Right lobe of liver (tissue), 6 donors: Measurements from ENCODE around the gene PDE1C. TPM values are rescaled to one million over a fixed set of nuclear protein-coding genes. Genes with fewer than 3 reads are reported as not detected.

Experiments
- ATAC-seq, 4 donors: fragments of 200-7000 bp; cut with Tn5 transposase; one replicate each; pipeline ENCODE4 v1.9.1; 2020; ENCODE audit warnings: mild to moderate bottlenecking in 4 of 4, moderate library complexity in 4 of 4
- DNase-seq, 3 donors: peaks; one replicate each; pipeline ENCODE4 v3.0.0-alpha.2; 2020
- H3K27ac ChIP-seq, 3 donors: fragments of 200-600 bp; one replicate each; pipeline ENCODE4 v1.8.0; 2022
- H3K27me3 ChIP-seq, 2 donors: fragments of 200-600 bp; one replicate each; pipeline ENCODE4 v1.8.0; 2022
- H3K36me3 ChIP-seq, 4 donors: fragments of 200-600 bp; sonication (generic) in 1 of 4; one replicate each; pipeline versions ENCODE4 v1.5.1 to v1.8.0; 2017 to 2022; ENCODE audit warnings: control low read depth in 1 of 4
- H3K4me1 ChIP-seq, 4 donors: fragments of 200-600 bp; sonication (generic) in 1 of 4; one replicate each; pipeline versions ENCODE4 v1.5.1 to v1.8.0; 2017 to 2022; ENCODE audit warnings: control low read depth in 1 of 4
- H3K4me3 ChIP-seq, 3 donors: fragments of 200-600 bp; one replicate each; pipeline ENCODE4 v1.8.0; 2022
- H3K9me3 ChIP-seq, 4 donors: fragments of 200-600 bp; sonication (generic) in 1 of 4; one replicate each; pipeline versions ENCODE4 v1.5.1 to v1.8.0; 2017 to 2022; ENCODE audit warnings: control low read depth in 1 of 4
- CTCF ChIP-seq, 4 donors: fragments of 200-600 bp in 3 of 4; fragments of 450-650 bp in 1 of 4; IDR thresholded peaks; one replicate each; pipeline versions ENCODE4 v1.5.1 to v1.8.0; 2016 to 2022; ENCODE audit warnings: antibody characterized with exemption in 4 of 4, mild to moderate bottlenecking in 2 of 4
- POLR2A ChIP-seq: fragments of 450-650 bp; IDR thresholded peaks from one replicate; pipeline ENCODE4 v1.6.1; 2017; ENCODE audit warnings: antibody characterized with exemption, mild to moderate bottlenecking
- WGBS: methylation state at CpG from one replicate; pipeline ENCODE4 v1.1.6; 2018; ENCODE audit warnings: low coverage, low lambda C conversion rate; ENCODE audit not compliant: insufficient coverage; ENCODE audit errors: missing lambda C conversion rate; 5-methylcytosine and 5-hydroxymethylcytosine counted together
- intact Hi-C, 2 donors: fragments of 100-400 bp; cut with DNase I; formaldehyde crosslinking; loops; one replicate each; pipeline versions ENCODE4 v1.11.2 to v1.14.1; 2022
- total RNA-seq, 6 experiments: library from RNA; depleted of rRNA in 2 of 6; stranded (reverse); fragments of >200 nt in 2 of 6; fragmentation: NEBNext Ultra II Directional in 3 of 6; extraction: Animal tissue kit (Norgen Biotek cat#: 25700) in 3 of 6; gene quantifications; one replicate each; pipeline versions ENCODE4 v1.1.0 to v1.2.4, GENCODE V29; 2016 to 2023
- donor health status: DM: no; HTN: yes; CAD: no.
- donor health status: DM: no; HTN: no; CAD: no.
- donor health status: DM: no; HTN: no; CAD: no.
- donor health status: DM: no; HTN: yes; CAD: no.
- donor health status: DM: no; HTN: yes; CAD: no.

The PDE1C gene
- total RNA-seq, 6 experiments from 2014 or later: 0.02 TPM; not detected in 5

- Histone ChIP-seq H3K4me3 (no peak overlapping the region), H3K36me3 (no peaks in the 10 kb centered on the region), H3K27me3 (no peaks in the 10 kb centered on the region), H3K4me1 (no peaks in the 10 kb centered on the region), H3K27ac (no peak overlapping the region), H3K9me3 (no peaks in the 10 kb centered on the region)
- ATAC-seq (no peak), DNase-seq (no peak)
- TF ChIP-seq POLR2A (no peak), CTCF (IDR thresholded peaks at IDR 0.05) (no peak)
- intact Hi-C loops: no loop called here
- WGBS: 43% methylated on average over 1 of the region's 1 CpG
These were observed 3.3 kb upstream of the PDE1C start for GRCh38 chr7:32073533-32073932.

- Histone ChIP-seq H3K36me3 (no peaks in the 10 kb centered on the region), H3K27me3 (no peaks in the 10 kb centered on the region), H3K27ac (no peak overlapping the region), H3K9me3 (no peaks in the 10 kb centered on the region), H3K4me1 (no peaks in the 10 kb centered on the region), H3K4me3 (no peak overlapping the region)
- TF ChIP-seq POLR2A (no peak), CTCF (IDR thresholded peaks at IDR 0.05) (no peak)
- DNase-seq (no peak), ATAC-seq (no peak)
- intact Hi-C loops: no loop called here
- WGBS: 57% methylated on average over 2 of the region's 2 CpGs
These were observed 2.2 kb upstream of the PDE1C start for GRCh38 chr7:32072397-32072796.

- intact Hi-C loops: no loop called here
These were observed 1.4 kb upstream of the PDE1C start for GRCh38 chr7:32071466-32072091.

GRCh38 chr7:32070051-32070405 is 179 bp downstream of the PDE1C start:
- Histone ChIP-seq H3K27me3 (no peaks in the 10 kb centered on the region), H3K36me3 (no peaks in the 10 kb centered on the region), H3K4me3 (no peak overlapping the region), H3K27ac (no peak overlapping the region), H3K4me1 (no peaks in the 10 kb centered on the region), H3K9me3 (no peaks in the 10 kb centered on the region)
- DNase-seq: no peak
- no peak for ATAC-seq
- intact Hi-C loops: no loop called here
- 8% methylated on average over 7 of the region's 9 CpGs for WGBS
- TF ChIP-seq POLR2A (no peak), CTCF (IDR thresholded peaks at IDR 0.05) (no peak)

More at GRCh38 chr7:32071466-32072091, 1.4 kb upstream of the PDE1C start:
- no peaks in the 10 kb centered on the region for H3K9me3 ChIP-seq
- 16% methylated on average over 6 of the region's 6 CpGs for WGBS
- H3K27me3 ChIP-seq: no peaks in the 10 kb centered on the region
- H3K36me3 ChIP-seq: no peaks in the 10 kb centered on the region
- no peak for ATAC-seq
- TF ChIP-seq CTCF (IDR thresholded peaks at IDR 0.05) (no peak), POLR2A (no peak)
- H3K4me1 ChIP-seq: no peaks in the 10 kb centered on the region
- H3K4me3 ChIP-seq: no peak overlapping the region
- no peak for DNase-seq
- H3K27ac ChIP-seq: no peak overlapping the region
